ENCODE results near the gene DCAF11. TPM values are rescaled to one million over a fixed set of nuclear protein-coding genes. Genes with fewer than 3 reads are reported as not detected.

DCAF11 gene
- total and polyA plus RNA-seq, 2 of the 13 experiments (the other 11 are each of a cell fraction or from before 2014, with no cell fraction given), result 150 to 257 TPM

GRCh38 chr14:24114532-24115421, at the start of gene DCAF11, which contains the start of gene NRL (continued):
- TF ChIP-seq ZBTB44 (CRISPR knock-in tag; IDR thresholded peaks at IDR 0.05), result peak; percentile 82; the same call in 1 of the 2 replicates
- TF ChIP-seq, protein P1, sequence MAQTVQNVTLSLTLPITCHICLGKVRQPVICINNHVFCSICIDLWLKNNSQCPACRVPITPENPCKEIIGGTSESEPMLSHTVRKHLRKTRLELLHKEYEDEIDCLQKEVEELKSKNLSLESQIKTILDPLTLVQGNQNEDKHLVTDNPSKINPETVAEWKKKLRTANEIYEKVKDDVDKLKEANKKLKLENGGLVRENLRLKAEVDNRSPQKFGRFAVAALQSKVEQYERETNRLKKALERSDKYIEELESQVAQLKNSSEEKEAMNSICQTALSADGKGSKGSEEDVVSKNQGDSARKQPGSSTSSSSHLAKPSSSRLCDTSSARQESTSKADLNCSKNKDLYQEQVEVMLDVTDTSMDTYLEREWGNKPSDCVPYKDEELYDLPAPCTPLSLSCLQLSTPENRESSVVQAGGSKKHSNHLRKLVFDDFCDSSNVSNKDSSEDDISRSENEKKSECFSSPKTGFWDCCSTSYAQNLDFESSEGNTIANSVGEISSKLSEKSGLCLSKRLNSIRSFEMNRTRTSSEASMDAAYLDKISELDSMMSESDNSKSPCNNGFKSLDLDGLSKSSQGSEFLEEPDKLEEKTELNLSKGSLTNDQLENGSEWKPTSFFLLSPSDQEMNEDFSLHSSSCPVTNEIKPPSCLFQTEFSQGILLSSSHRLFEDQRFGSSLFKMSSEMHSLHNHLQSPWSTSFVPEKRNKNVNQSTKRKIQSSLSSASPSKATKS (CRISPR knock-in tag; IDR thresholded peaks at IDR 0.05), result no peak
- no peak for TF ChIP-seq SOX6 (IDR thresholded peaks at IDR 0.05)
- TF ChIP-seq SOX6 (CRISPR knock-in tag; IDR thresholded peaks at IDR 0.05), result peak; percentile 89
- peak; percentile 94 for TF ChIP-seq ZNF317 (CRISPR knock-in tag; IDR thresholded peaks at IDR 0.05)
- no peak for TF ChIP-seq NBN (conservative IDR thresholded peaks at IDR 0.05)
- no peak for TF ChIP-seq ZNF432 (CRISPR knock-in tag; IDR thresholded peaks at IDR 0.05; ENCODE audit: borderline replicate concordance)
- peak in 1 of 2 experiments; percentile 50; a peak in 1 of 4 replicates for TF ChIP-seq REST (IDR thresholded peaks at IDR 0.05; ENCODE audit: borderline replicate concordance in 1 of 2, low read depth in 1 of 2, low read length in 2 of 2)
- peak; percentile 99 for TF ChIP-seq ZNF280D (CRISPR knock-in tag; IDR thresholded peaks at IDR 0.05)
- TF ChIP-seq ZFP1 (CRISPR knock-in tag; IDR thresholded peaks at IDR 0.05), result no peak; the same call in 1 of the 2 replicates
- TF ChIP-seq MLX (CRISPR knock-in tag; IDR thresholded peaks at IDR 0.05), result peak; percentile 54; the same call in 1 of the 2 replicates
- TF ChIP-seq KDM3A (CRISPR knock-in tag; IDR thresholded peaks at IDR 0.05; ENCODE audit: low read depth), result peak; percentile 87
- TF ChIP-seq ZFP36L2 (CRISPR knock-in tag; IDR thresholded peaks at IDR 0.05), result peak; percentile 57; the same call in 1 of the 2 replicates
- TF ChIP-seq DDIT3 (CRISPR knock-in tag; IDR thresholded peaks at IDR 0.05), result no peak
- TF ChIP-seq HOMEZ (CRISPR knock-in tag; IDR thresholded peaks at IDR 0.05; ENCODE audit: low read depth), result peak; percentile 92
